HepG2 (cell line): Measurements from ENCODE around the gene JAKMIP3. TPM values are rescaled to one million over a fixed set of nuclear protein-coding genes. Genes with fewer than 3 reads are reported as not detected.

ENCODE experiments used
- ATAC-seq: fragments of 200-7000 bp; cut with Tn5 transposase; 3 replicates; pipeline ENCODE4 v1.9.1; 2020; ENCODE audit warnings: mild to moderate bottlenecking, moderate library complexity
- BruUV-seq: library from RNA; stranded (reverse); fragments of 400-500 nt; replicated peaks from 2 replicates; lab custom pipeline; 2021; lab: Mats Ljungman, UMichigan
- CTCF ChIA-PET: fragments of 300-600 bp; formaldehyde crosslinking; extraction: SDS; loops from one replicate; lab custom pipeline; 2021; ENCODE audit warnings: low total read pairs, inconsistent platforms, low intra/inter-chr PET ratio; lab: Yijun Ruan, JAX
- POLR2A ChIA-PET: fragments of 350-600 bp; sonication (Branson Sonifier 250); formaldehyde crosslinking; loops from one replicate; lab custom pipeline; 2020; ENCODE audit warnings: antibody characterized with exemption, inconsistent platforms; lab: Yijun Ruan, JAX
- DNase-seq: peaks from one replicate; pipeline ENCODE4 v3.0.0-alpha.2; 2015; ENCODE audit warnings: low spot score
- FAIRE-seq: peaks from 3 replicates; lab custom pipeline; 2011; peaks lifted over from hg19 to GRCh38; lab: Jason Lieb, UNC
- H2AFZ ChIP-seq: one replicate; pipeline ENCODE4 v1.6.1; 2011; ENCODE audit warnings: low read length, inconsistent platforms
- H3K27ac ChIP-seq: fragments of 300-600 bp; 3 replicates; pipeline ENCODE4 v1.8.0; 2011; ENCODE audit warnings: mixed run types, mild to moderate bottlenecking, mixed read lengths, low read length, inconsistent platforms; ENCODE audit not compliant: insufficient read depth; ENCODE audit errors: extremely low read length
- H3K27me3 ChIP-seq, 2 experiments: fragments of 200-600 bp in 1 of 2; 2 replicates in 1 of 2; 3 replicates in 1 of 2; pipeline versions ENCODE4 v1.6.0 to v1.8.0; 2011; ENCODE audit warnings: low read length in 2 of 2, mild to moderate bottlenecking in 2 of 2, moderate library complexity in 2 of 2, inconsistent platforms in 1 of 2; ENCODE audit not compliant: insufficient read depth in 2 of 2, control insufficient read depth in 1 of 2
- H3K36me3 ChIP-seq, 2 experiments: fragments of 200-600 bp in 1 of 2; replicated peaks in 1 of 2; 2 replicates in 1 of 2; 3 replicates in 1 of 2; pipeline versions ENCODE4 v1.5.1 to v1.8.0; 2011; ENCODE audit warnings: low read length in 2 of 2, inconsistent platforms in 1 of 2; ENCODE audit not compliant: insufficient read depth in 2 of 2, control insufficient read depth in 1 of 2
- H3K4me1 ChIP-seq: 2 replicates; pipeline ENCODE4 v1.5.1; 2012; ENCODE audit warnings: low read length, inconsistent platforms; ENCODE audit not compliant: insufficient read depth
- H3K4me2 ChIP-seq: 2 replicates; pipeline ENCODE4 v1.6.0; 2011; ENCODE audit warnings: low read depth, low read length, inconsistent platforms
- H3K4me3 ChIP-seq, 3 experiments: fragments of 200-600 bp in 1 of 3; sonication (generic), shearing (Covaris generic) in 1 of 3; replicated peaks in 1 of 3; 2 replicates each; pipeline ENCODE4 v1.5.1; 2011 to 2016; ENCODE audit warnings: low read length in 3 of 3, inconsistent platforms in 2 of 3, low read depth in 2 of 3, mild to moderate bottlenecking in 2 of 3, control low read depth in 1 of 3, mixed read lengths in 1 of 3; ENCODE audit not compliant: insufficient read depth in 1 of 3
- H3K79me2 ChIP-seq: one replicate; pipeline ENCODE4 v1.6.1; 2011; ENCODE audit warnings: low read length, inconsistent platforms; ENCODE audit not compliant: insufficient read depth
- H3K9ac ChIP-seq: 2 replicates; pipeline ENCODE4 v1.6.0; 2011; ENCODE audit warnings: mild to moderate bottlenecking, low read depth, low read length, inconsistent platforms; ENCODE audit not compliant: insufficient read depth
- H3K9me3 ChIP-seq: 2 replicates; pipeline ENCODE4 v1.5.1; 2012; ENCODE audit warnings: mild to moderate bottlenecking, low read length
- H4K20me1 ChIP-seq: 2 replicates; pipeline ENCODE4 v1.6.0; 2011; ENCODE audit warnings: inconsistent platforms, mild to moderate bottlenecking, low read length, moderate library complexity; ENCODE audit not compliant: insufficient read depth
- EHMT2 ChIP-seq: fragments of 200-600 bp; sonication (generic); IDR thresholded peaks from 2 replicates; pipeline ENCODE4 v1.7.0; 2017; ENCODE audit warnings: antibody characterized with exemption, low read depth, low read length, borderline replicate concordance
- GLI4 ChIP-seq: sonication (generic); formaldehyde crosslinking; IDR thresholded peaks from 2 replicates; pipeline ENCODE4 v1.5.1; 2020; ENCODE audit warnings: missing genetic modification reagents, mild to moderate bottlenecking, moderate library complexity, borderline replicate concordance
- HCFC1 ChIP-seq: fragments of 150-350 bp; IDR thresholded peaks from 2 replicates; pipeline ENCODE4 v1.6.1; 2014; ENCODE audit warnings: low read depth, low read length
- HES4 ChIP-seq: sonication (generic); formaldehyde crosslinking; IDR thresholded peaks from 2 replicates; pipeline ENCODE4 v1.9.0; 2021; ENCODE audit warnings: mild to moderate bottlenecking, missing genetic modification reagents, borderline replicate concordance
- PTBP1 ChIP-seq: fragments of 200-400 bp; formaldehyde crosslinking; IDR thresholded peaks from 2 replicates; pipeline ENCODE4 v1.6.1; 2018; ENCODE audit warnings: low read length, low read depth; ENCODE audit not compliant: poor library complexity, severe bottlenecking
- ZNF616 ChIP-seq: sonication (generic); formaldehyde crosslinking; IDR thresholded peaks from 2 replicates; pipeline ENCODE4 v1.5.0; 2020; ENCODE audit warnings: low read depth, mild to moderate bottlenecking, missing genetic modification reagents
- ZNF773 ChIP-seq: sonication (generic); formaldehyde crosslinking; IDR thresholded peaks from 2 replicates; pipeline ENCODE4 v1.4.0; 2020; ENCODE audit warnings: missing genetic modification reagents, borderline replicate concordance
- WGBS: methylation state at CpG from one replicate; pipeline ENCODE4 v1.1.6; 2017; ENCODE audit warnings: low lambda C conversion rate; 5-methylcytosine and 5-hydroxymethylcytosine counted together
- in situ Hi-C: cut with HindIII; loops from 2 replicates; pipeline ENCODE4 v1.10.0; 2017; ENCODE audit warnings: low pct_unique_long_range_greater_than_20kb; ENCODE audit not compliant: extremely low pct_ligation_motif_present
- intact Hi-C: fragments of 100-400 bp; cut with micrococcal nuclease; formaldehyde crosslinking; loops from one replicate; pipeline ENCODE4 v1.10.0; 2022; ENCODE audit not compliant: unreplicated experiment
- polyA plus RNA-seq, 8 experiments: library from polyadenylated mRNA; depleted of rRNA in 3 of 8; stranded (reverse) in 7 of 8; unstranded in 1 of 8; fragments of >200 nt; fragmentation: Illumina TruSeq in 4 of 8; extraction: Trizol in 4 of 8; gene quantifications; 2 replicates each; pipeline versions ENCODE4 v1.2.1 to v1.2.3, GENCODE V29; 2011 to 2016; ENCODE audit warnings: low read depth in 4 of 8, missing spikeins in 1 of 8, mixed read lengths in 1 of 8; ENCODE audit not compliant: insufficient read depth in 1 of 8
- total RNA-seq, 5 experiments: library from RNA; depleted of rRNA; stranded (reverse); fragments of >200 nt; fragmentation: Illumina TruSeq; extraction: Trizol; gene quantifications; 2 replicates each; pipeline ENCODE4 v1.2.3, GENCODE V29; 2016; ENCODE audit warnings: low read depth in 1 of 5
- TF ChIP-seq, protein P1 (sequence below): sonication (generic); formaldehyde crosslinking; IDR thresholded peaks from 2 replicates; pipeline ENCODE4 v1.5.0; 2020; ENCODE audit warnings: missing genetic modification reagents, mild to moderate bottlenecking, borderline replicate concordance
- TF ChIP-seq, protein P2 (sequence below): sonication (generic); formaldehyde crosslinking; IDR thresholded peaks from 2 replicates; pipeline ENCODE4 v1.4.0; 2020; ENCODE audit warnings: mild to moderate bottlenecking, missing genetic modification reagents

Gene JAKMIP3
- total and polyA plus RNA-seq, 2 of the 13 experiments (the other 11 are each of a cell fraction or from before 2014, with no cell fraction given) = 0.03 to 0.11 TPM

DNA sequence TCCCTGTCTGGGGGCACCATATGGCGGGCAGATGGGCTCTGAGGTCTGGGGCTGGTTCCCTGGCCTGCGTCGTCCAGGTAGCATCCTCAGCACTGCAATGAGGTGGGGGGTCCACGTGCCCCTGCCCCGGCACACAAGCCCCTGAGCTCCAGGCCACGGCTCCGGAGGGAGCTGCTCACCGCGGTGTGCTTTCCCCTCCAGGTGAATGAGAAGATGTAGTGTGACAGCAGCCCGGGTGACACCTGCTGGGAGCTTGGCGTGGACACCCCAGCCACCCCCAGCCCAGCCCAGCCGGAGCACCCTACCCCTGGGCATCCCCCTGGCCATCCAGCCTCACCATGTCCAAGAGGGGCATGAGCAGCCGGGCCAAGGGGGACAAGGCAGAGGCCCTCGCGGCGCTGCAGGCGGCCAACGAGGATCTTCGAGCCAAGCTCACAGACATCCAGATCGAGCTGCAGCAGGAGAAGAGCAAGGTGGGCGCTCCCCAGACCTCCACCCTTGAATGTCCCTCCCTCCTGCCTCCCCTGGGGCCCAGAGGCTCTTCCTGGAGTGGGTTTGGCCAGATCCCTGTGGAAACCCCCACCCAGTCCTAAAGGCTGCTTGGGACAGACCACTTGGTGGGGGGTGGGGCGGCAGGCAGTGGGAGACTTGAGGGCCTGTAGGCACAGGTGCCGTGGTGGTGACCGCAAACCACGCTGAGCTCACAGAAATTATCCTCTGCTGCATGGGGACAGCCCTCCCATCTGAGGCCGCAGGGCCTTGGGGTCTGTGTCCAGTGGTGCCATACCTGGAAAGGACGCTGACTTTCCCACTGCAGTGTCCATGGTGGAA lies 38.9 kb downstream of the JAKMIP3 start:
- ATAC-seq (no peak), FAIRE-seq (no peak), DNase-seq (no peak)
- no peak overlapping the region for H3K4me3 ChIP-seq
- no peaks in the 10 kb centered on the region for H3K79me2 ChIP-seq
- BruUV-seq = no TSS peak
- H3K36me3 ChIP-seq = no peaks in the 10 kb centered on the region
- intact Hi-C loops (no loop called here), in situ Hi-C loops (no loop called here)
- peaks cover 0 to 23% of the 10 kb centered on the region in 2 experiments; a peak in 3 of 5 replicates for H3K27me3 ChIP-seq
- no peak overlapping the region for H3K9ac ChIP-seq
- H3K4me2 ChIP-seq = no peak overlapping the region
- no peaks in the 10 kb centered on the region for H3K4me1 ChIP-seq
- TF ChIP-seq ZNF773 (no peak), GLI4 (CRISPR knock-in tag) (no peak), HES4 (CRISPR knock-in tag) (no peak), EHMT2 (no peak), PTBP1 (no peak), HCFC1 (no peak), ZNF616 (CRISPR knock-in tag) (no peak)
- TF ChIP-seq, protein P1, sequence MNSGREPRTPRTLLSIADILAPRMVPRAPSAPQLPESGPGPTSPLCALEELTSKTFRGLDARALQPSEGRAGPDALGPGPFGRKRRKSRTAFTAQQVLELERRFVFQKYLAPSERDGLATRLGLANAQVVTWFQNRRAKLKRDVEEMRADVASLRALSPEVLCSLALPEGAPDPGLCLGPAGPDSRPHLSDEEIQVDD = no peak
- TF ChIP-seq, protein P2, sequence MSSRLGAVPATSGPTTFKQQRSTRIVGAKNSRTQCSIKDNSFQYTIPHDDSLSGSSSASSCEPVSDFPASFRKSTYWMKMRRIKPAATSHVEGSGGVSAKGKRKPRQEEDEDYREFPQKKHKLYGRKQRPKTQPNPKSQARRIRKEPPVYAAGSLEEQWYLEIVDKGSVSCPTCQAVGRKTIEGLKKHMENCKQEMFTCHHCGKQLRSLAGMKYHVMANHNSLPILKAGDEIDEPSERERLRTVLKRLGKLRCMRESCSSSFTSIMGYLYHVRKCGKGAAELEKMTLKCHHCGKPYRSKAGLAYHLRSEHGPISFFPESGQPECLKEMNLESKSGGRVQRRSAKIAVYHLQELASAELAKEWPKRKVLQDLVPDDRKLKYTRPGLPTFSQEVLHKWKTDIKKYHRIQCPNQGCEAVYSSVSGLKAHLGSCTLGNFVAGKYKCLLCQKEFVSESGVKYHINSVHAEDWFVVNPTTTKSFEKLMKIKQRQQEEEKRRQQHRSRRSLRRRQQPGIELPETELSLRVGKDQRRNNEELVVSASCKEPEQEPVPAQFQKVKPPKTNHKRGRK = no peak
- POLR2A ChIA-PET = no interaction called here
- CTCF ChIA-PET = no interaction called here
- WGBS = 47% methylated on average over 2 of the region's 27 CpGs
- H3K27ac ChIP-seq = no peak overlapping the region
- H2AFZ ChIP-seq = no peak overlapping the region
- H3K9me3 ChIP-seq = no peaks in the 10 kb centered on the region
- H4K20me1 ChIP-seq = no peaks in the 10 kb centered on the region
